H9 (cell line): ENCODE measurements around the gene COA6. TPM values are rescaled to one million over a fixed set of nuclear protein-coding genes. Genes with fewer than 3 reads are reported as not detected.

Experiments used
- DNase-seq: peaks from one replicate; pipeline ENCODE4 v3.0.0-alpha.2; 2017
- H2AFZ ChIP-seq: one replicate; pipeline ENCODE4 v1.6.1; 2013; ENCODE audit warnings: mild to moderate bottlenecking, low read length, control low read depth, moderate library complexity
- H2AK5ac ChIP-seq: 2 replicates; pipeline ENCODE4 v1.6.1; 2013; ENCODE audit warnings: low read length, control low read depth, mixed read lengths; ENCODE audit not compliant: insufficient read length
- H2BK120ac ChIP-seq: one replicate; pipeline ENCODE4 v1.6.1; 2013; ENCODE audit warnings: low read depth, mild to moderate bottlenecking, low read length, control low read depth, inconsistent platforms; ENCODE audit not compliant: poor library complexity, severe bottlenecking
- H2BK12ac ChIP-seq: 2 replicates; pipeline ENCODE4 v1.6.1; 2013; ENCODE audit warnings: low read length, control low read depth, mixed read lengths, low read depth; ENCODE audit not compliant: insufficient read length
- H2BK15ac ChIP-seq: 2 replicates; pipeline ENCODE4 v1.6.1; 2013; ENCODE audit warnings: low read depth, low read length, control low read depth
- H2BK20ac ChIP-seq: one replicate; pipeline ENCODE4 v1.6.1; 2013; ENCODE audit warnings: low read depth, mild to moderate bottlenecking, low read length, control low read depth, inconsistent platforms; ENCODE audit not compliant: poor library complexity, severe bottlenecking
- H2BK5ac ChIP-seq: 2 replicates; pipeline ENCODE4 v1.6.1; 2013; ENCODE audit warnings: low read length, control low read depth, mixed read lengths; ENCODE audit not compliant: insufficient read length
- H3K14ac ChIP-seq: 2 replicates; pipeline ENCODE4 v1.6.1; 2013; ENCODE audit warnings: low read length, control low read depth; ENCODE audit not compliant: insufficient read depth
- H3K18ac ChIP-seq: 2 replicates; pipeline ENCODE4 v1.6.1; 2013; ENCODE audit warnings: low read depth, mild to moderate bottlenecking, mixed read lengths, low read length, control low read depth; ENCODE audit not compliant: insufficient read length
- H3K23ac ChIP-seq: 2 replicates; pipeline ENCODE4 v1.6.1; 2013; ENCODE audit warnings: low read length, control low read depth, mixed read lengths, low read depth; ENCODE audit not compliant: insufficient read length
- H3K23me2 ChIP-seq: 2 replicates; pipeline ENCODE4 v1.6.1; 2013; ENCODE audit warnings: low read depth, mild to moderate bottlenecking, mixed read lengths, low read length, control low read depth; ENCODE audit not compliant: insufficient read length, poor library complexity, severe bottlenecking
- H3K27ac ChIP-seq: 2 replicates; pipeline ENCODE4 v1.5.1; 2013; ENCODE audit warnings: low read length, control low read depth, mixed read lengths, low read depth; ENCODE audit not compliant: insufficient read length
- H3K27me3 ChIP-seq: 2 replicates; pipeline ENCODE4 v1.6.1; 2013; ENCODE audit warnings: low read length, control low read depth, inconsistent platforms; ENCODE audit not compliant: insufficient read depth
- H3K4ac ChIP-seq: 2 replicates; pipeline ENCODE4 v1.6.1; 2013; ENCODE audit warnings: low read depth, mild to moderate bottlenecking, control low read depth, inconsistent platforms, low read length, moderate library complexity
- H3K4me1 ChIP-seq: 2 replicates; pipeline ENCODE4 v1.6.1; 2013; ENCODE audit warnings: low read length, control low read depth, inconsistent platforms; ENCODE audit not compliant: insufficient read depth
- H3K4me2 ChIP-seq: 2 replicates; pipeline ENCODE4 v1.6.1; 2013; ENCODE audit warnings: low read length, control low read depth, mixed read lengths; ENCODE audit not compliant: insufficient read length, insufficient read depth
- H3K56ac ChIP-seq: 2 replicates; pipeline ENCODE4 v1.6.1; 2013; ENCODE audit warnings: low read depth, mild to moderate bottlenecking, mixed read lengths, low read length, control low read depth; ENCODE audit not compliant: insufficient read length
- H3K79me1 ChIP-seq: 2 replicates; pipeline ENCODE4 v1.6.1; 2013; ENCODE audit warnings: low read depth, mild to moderate bottlenecking, moderate library complexity, low read length, control low read depth, inconsistent platforms; ENCODE audit not compliant: insufficient read depth, poor library complexity, severe bottlenecking
- H3K79me2 ChIP-seq: 2 replicates; pipeline ENCODE4 v1.6.1; 2013; ENCODE audit warnings: low read length, control low read depth, inconsistent platforms; ENCODE audit not compliant: insufficient read depth
- H3K9ac ChIP-seq: 2 replicates; pipeline ENCODE4 v1.6.1; 2013; ENCODE audit warnings: low read length, control low read depth, mixed read lengths; ENCODE audit not compliant: insufficient read length; ENCODE audit errors: extremely low read depth
- H3K9me3 ChIP-seq: one replicate; pipeline ENCODE4 v1.6.1; 2013; ENCODE audit warnings: low read depth, low read length, inconsistent platforms; ENCODE audit not compliant: control insufficient read depth
- H3T11ph ChIP-seq: one replicate; pipeline ENCODE4 v1.6.1; 2013; ENCODE audit warnings: mild to moderate bottlenecking, low read length, control low read depth, inconsistent platforms
- H4K20me1 ChIP-seq: one replicate; pipeline ENCODE4 v1.6.1; 2013; ENCODE audit not compliant: control insufficient read depth, insufficient read length, insufficient read depth
- H4K5ac ChIP-seq: 2 replicates; pipeline ENCODE4 v1.6.1; 2013; ENCODE audit warnings: low read depth, mild to moderate bottlenecking, mixed read lengths, low read length, control low read depth; ENCODE audit not compliant: insufficient read length
- H4K8ac ChIP-seq: replicated peaks from 2 replicates; pipeline ENCODE4 v1.6.1; 2013; ENCODE audit warnings: low read length, control low read depth, mixed read lengths, low read depth; ENCODE audit not compliant: insufficient read length
- H4K91ac ChIP-seq: 2 replicates; pipeline ENCODE4 v1.6.1; 2013; ENCODE audit warnings: low read depth, mild to moderate bottlenecking, moderate library complexity, mixed read lengths, low read length, control low read depth; ENCODE audit not compliant: insufficient read length
- H3K27ac Mint-ChIP-seq, 3 experiments: 2 replicates in 2 of 3; 3 replicates in 1 of 3; pipeline ENCODE4 v1.8.0; 2020 to 2021; ENCODE audit warnings: mixed read lengths in 3 of 3, mild to moderate bottlenecking in 1 of 3, moderate library complexity in 1 of 3
- H3K27me3 Mint-ChIP-seq: 2 replicates; pipeline ENCODE4 v1.8.0; 2021; ENCODE audit warnings: low read depth, mild to moderate bottlenecking, moderate library complexity, mixed read lengths
- H3K36me3 Mint-ChIP-seq, 3 experiments: 2 replicates in 2 of 3; 3 replicates in 1 of 3; pipeline ENCODE4 v1.8.0; 2020 to 2021; ENCODE audit warnings: low read depth in 3 of 3, mixed read lengths in 3 of 3; ENCODE audit not compliant: insufficient read depth in 1 of 3
- H3K4me1 Mint-ChIP-seq, 2 experiments: 2 replicates each; pipeline ENCODE4 v1.8.0; 2020; ENCODE audit warnings: mixed read lengths in 2 of 2
- H3K4me3 Mint-ChIP-seq, 2 experiments: 2 replicates in 1 of 2; 3 replicates in 1 of 2; pipeline ENCODE4 v1.8.0; 2020 to 2021; ENCODE audit warnings: mild to moderate bottlenecking in 2 of 2, mixed read lengths in 2 of 2, moderate library complexity in 1 of 2
- H3K9me3 Mint-ChIP-seq, 2 experiments: 2 replicates in 1 of 2; 3 replicates in 1 of 2; pipeline ENCODE4 v1.8.0; 2020; ENCODE audit warnings: mild to moderate bottlenecking in 2 of 2, mixed read lengths in 2 of 2, moderate library complexity in 1 of 2
- WGBS: extraction: QIAGEN DNeasy Blood & Tissue Kit; methylation state at CpG from one replicate; pipeline ENCODE4 v1.1.7; 2013; ENCODE audit warnings: missing lambda C conversion rate, low lambda C conversion rate, mixed read lengths; ENCODE audit not compliant: insufficient read length; ENCODE audit errors: extremely low coverage; 5-methylcytosine and 5-hydroxymethylcytosine counted together
- total RNA-seq: library from RNA; stranded (reverse); gene quantifications from 2 replicates; pipeline ENCODE4 v1.2.1, GENCODE V29; 2021
- TF ChIP-seq, protein P1 (sequence below): fragments of 200-600 bp; sonication (generic); conservative IDR thresholded peaks from 3 replicates; pipeline ENCODE4 v1.8.0; 2021; ENCODE audit warnings: antibody characterized with exemption, mild to moderate bottlenecking

The COA6 gene
- total RNA-seq, 1 experiment from 2014 or later: 42.3 TPM

GRCh38 chr1:234348964-234349363 lies 24.3 kb upstream of the COA6 start:
- H3K79me2 ChIP-seq: no peaks in the 10 kb centered on the region
- H2AK5ac ChIP-seq: no peak overlapping the region
- H3K9ac ChIP-seq: no peak overlapping the region
- H3K4me1 ChIP-seq: no peaks in the 10 kb centered on the region
- no peak overlapping the region for H3T11ph ChIP-seq
- Mint-ChIP-seq H3K27me3 (peaks cover 2% of the 10 kb centered on the region; the same call in 1 of the 2 replicates), H3K36me3 (no peaks in the 10 kb centered on the region), H3K9me3 (peaks cover 0 to 2% of the 10 kb centered on the region in 2 experiments; a peak in 1 of 5 replicates), H3K27ac (no peak overlapping the region; a peak in 1 of 7 replicates), H3K4me1 (no peaks in the 10 kb centered on the region), H3K4me3 (no peak overlapping the region)
- no peak overlapping the region for H4K5ac ChIP-seq
- H4K8ac ChIP-seq: no peak overlapping the region
- H2BK20ac ChIP-seq: no peak overlapping the region
- H3K23ac ChIP-seq: no peak overlapping the region
- H2BK120ac ChIP-seq: no peak overlapping the region
- H3K4me2 ChIP-seq: no peak overlapping the region
- H3K27ac ChIP-seq: no peak overlapping the region
- no peak overlapping the region for H3K14ac ChIP-seq
- H2BK15ac ChIP-seq: no peak overlapping the region
- H4K20me1 ChIP-seq: no peaks in the 10 kb centered on the region
- no peaks in the 10 kb centered on the region for H3K27me3 ChIP-seq
- no CpG with 5 or more reads among the region's 4 CpGs for WGBS
- DNase-seq: no peak
- no peak overlapping the region for H3K18ac ChIP-seq
- H3K4ac ChIP-seq: no peak overlapping the region
- H3K9me3 ChIP-seq: no peaks in the 10 kb centered on the region
- no peaks in the 10 kb centered on the region for H3K79me1 ChIP-seq
- H4K91ac ChIP-seq: no peak overlapping the region
- no peak overlapping the region for H3K56ac ChIP-seq
- TF ChIP-seq, protein P1, sequence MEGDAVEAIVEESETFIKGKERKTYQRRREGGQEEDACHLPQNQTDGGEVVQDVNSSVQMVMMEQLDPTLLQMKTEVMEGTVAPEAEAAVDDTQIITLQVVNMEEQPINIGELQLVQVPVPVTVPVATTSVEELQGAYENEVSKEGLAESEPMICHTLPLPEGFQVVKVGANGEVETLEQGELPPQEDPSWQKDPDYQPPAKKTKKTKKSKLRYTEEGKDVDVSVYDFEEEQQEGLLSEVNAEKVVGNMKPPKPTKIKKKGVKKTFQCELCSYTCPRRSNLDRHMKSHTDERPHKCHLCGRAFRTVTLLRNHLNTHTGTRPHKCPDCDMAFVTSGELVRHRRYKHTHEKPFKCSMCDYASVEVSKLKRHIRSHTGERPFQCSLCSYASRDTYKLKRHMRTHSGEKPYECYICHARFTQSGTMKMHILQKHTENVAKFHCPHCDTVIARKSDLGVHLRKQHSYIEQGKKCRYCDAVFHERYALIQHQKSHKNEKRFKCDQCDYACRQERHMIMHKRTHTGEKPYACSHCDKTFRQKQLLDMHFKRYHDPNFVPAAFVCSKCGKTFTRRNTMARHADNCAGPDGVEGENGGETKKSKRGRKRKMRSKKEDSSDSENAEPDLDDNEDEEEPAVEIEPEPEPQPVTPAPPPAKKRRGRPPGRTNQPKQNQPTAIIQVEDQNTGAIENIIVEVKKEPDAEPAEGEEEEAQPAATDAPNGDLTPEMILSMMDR: no peak
- H2BK5ac ChIP-seq: no peak overlapping the region
- no peak overlapping the region for H2BK12ac ChIP-seq
- no peaks in the 10 kb centered on the region for H3K23me2 ChIP-seq
- no peak overlapping the region for H2AFZ ChIP-seq
